GM12878 (cell line): ENCODE data around the gene INTS6L. TPM values are rescaled to one million over a fixed set of nuclear protein-coding genes. Genes with fewer than 3 reads are reported as not detected.

Experiments used
- ATAC-seq: fragments of 200-7000 bp; cut with Tn5 transposase; 3 replicates; pipeline ENCODE4 v1.9.1; 2020; ENCODE audit warnings: mild to moderate bottlenecking, moderate library complexity
- BruUV-seq: library from RNA; stranded (reverse); fragments of 400-500 nt; replicated peaks from 2 replicates; lab custom pipeline; 2021; lab: Mats Ljungman, UMichigan
- CTCF ChIA-PET: fragments of 300-600 bp; sonication (Branson Sonifier 250); formaldehyde crosslinking; extraction: SDS; loops from one replicate; lab custom pipeline; 2021; ENCODE audit warnings: inconsistent platforms; lab: Yijun Ruan, JAX
- POLR2A ChIA-PET: fragments of 350-600 bp; formaldehyde crosslinking; extraction: SDS; loops from one replicate; lab custom pipeline; 2021; ENCODE audit warnings: inconsistent platforms; lab: Charles Lee
- RAD21 ChIA-PET: fragments of 300-600 bp; sonication (Branson Sonifier 250); formaldehyde crosslinking; loops from one replicate; lab custom pipeline; 2023; ENCODE audit warnings: antibody characterized with exemption; ENCODE audit not compliant: unreplicated experiment; lab: Charles Lee
- SMC1A ChIA-PET: fragments of 300-600 bp; sonication (Branson Sonifier 250); formaldehyde crosslinking; loops from one replicate; lab custom pipeline; 2023; ENCODE audit not compliant: unreplicated experiment, uncharacterized antibody; lab: Charles Lee
- DNase-seq: peaks from one replicate; pipeline ENCODE4 v3.0.0-alpha.2; 2011; ENCODE audit warnings: low read depth, low spot score
- FAIRE-seq: peaks from 3 replicates; lab custom pipeline; 2011; peaks lifted over from hg19 to GRCh38; lab: Jason Lieb, UNC
- H2AFZ ChIP-seq: 2 replicates; pipeline ENCODE4 v1.6.0; 2011; ENCODE audit warnings: low read depth, low read length, control low read depth; ENCODE audit not compliant: control insufficient read depth
- H3K27ac ChIP-seq: 2 replicates; pipeline ENCODE4 v1.5.1; 2011; ENCODE audit warnings: control low read depth; ENCODE audit not compliant: control insufficient read depth, insufficient read depth
- H3K27me3 ChIP-seq, 2 experiments: replicated peaks in 1 of 2; 2 replicates each; pipeline versions ENCODE4 v1.6.0 to v1.6.1; 2011; ENCODE audit warnings: low read length in 1 of 2; ENCODE audit not compliant: control insufficient read depth in 2 of 2, insufficient read depth in 2 of 2
- H3K36me3 ChIP-seq, 2 experiments: 2 replicates each; pipeline ENCODE4 v1.5.1; 2011; ENCODE audit warnings: low read length in 1 of 2; ENCODE audit not compliant: control insufficient read depth in 2 of 2, insufficient read depth in 2 of 2
- H3K4me1 ChIP-seq: 2 replicates; pipeline ENCODE4 v1.6.1; 2011; ENCODE audit warnings: mild to moderate bottlenecking, low read length, moderate library complexity, mixed read lengths; ENCODE audit not compliant: control insufficient read depth, insufficient read depth
- H3K4me2 ChIP-seq: 2 replicates; pipeline ENCODE4 v1.6.0; 2011; ENCODE audit warnings: control low read depth; ENCODE audit not compliant: control insufficient read depth, insufficient read depth
- H3K4me3 ChIP-seq: fragments of 200-600 bp; sonication (generic); 2 replicates; pipeline ENCODE4 v1.5.1; 2016
- H3K79me2 ChIP-seq: 2 replicates; pipeline ENCODE4 v1.6.0; 2011; ENCODE audit warnings: low read length; ENCODE audit not compliant: control insufficient read depth, insufficient read depth
- H3K9ac ChIP-seq: 2 replicates; pipeline ENCODE4 v1.8.0; 2011; ENCODE audit warnings: low read length, control low read depth, mixed read lengths; ENCODE audit not compliant: control insufficient read depth, insufficient read depth
- H3K9me3 ChIP-seq: replicated peaks from 3 replicates; pipeline ENCODE4 v1.5.1; 2011; ENCODE audit warnings: mild to moderate bottlenecking, low read length; ENCODE audit not compliant: control insufficient read depth, insufficient read depth
- H4K20me1 ChIP-seq: 2 replicates; pipeline ENCODE4 v1.6.0; 2011; ENCODE audit not compliant: control insufficient read depth, insufficient read depth
- CHD4 ChIP-seq: fragments of 200-600 bp; sonication (generic); IDR thresholded peaks from 2 replicates; pipeline ENCODE4 v1.6.1; 2016; ENCODE audit warnings: mild to moderate bottlenecking
- CREB1 ChIP-seq: IDR thresholded peaks from 2 replicates; pipeline ENCODE4 v1.6.1; 2012; ENCODE audit warnings: low read depth, mild to moderate bottlenecking, inconsistent platforms
- EGR1 ChIP-seq, 2 experiments: IDR thresholded peaks; 1 replicate in 1 of 2; 2 replicates in 1 of 2; pipeline ENCODE4 v1.6.1; 2011 to 2012; ENCODE audit warnings: low read depth in 2 of 2, low read length in 2 of 2, borderline replicate concordance in 1 of 2, mild to moderate bottlenecking in 1 of 2, moderate library complexity in 1 of 2
- JUND ChIP-seq: IDR thresholded peaks from 2 replicates; pipeline ENCODE4 v1.6.1; 2012; ENCODE audit warnings: low read depth, mild to moderate bottlenecking, low read length, improper control_type of control experiment, moderate library complexity
- MXI1 ChIP-seq: fragments of 150-350 bp; IDR thresholded peaks from 2 replicates; pipeline ENCODE4 v1.6.1; 2011; ENCODE audit warnings: low read depth, mild to moderate bottlenecking, inconsistent platforms, low read length, improper control_type of control experiment
- RAD21 ChIP-seq: IDR thresholded peaks from 2 replicates; pipeline ENCODE4 v1.6.1; 2011; ENCODE audit warnings: mild to moderate bottlenecking, low read depth, low read length, moderate library complexity; ENCODE audit not compliant: insufficient read depth
- TCF12 ChIP-seq: IDR thresholded peaks from 2 replicates; pipeline ENCODE4 v1.6.1; 2011; ENCODE audit warnings: low read depth, mild to moderate bottlenecking, low read length
- ZNF24 ChIP-seq: fragments of 450-650 bp; IDR thresholded peaks from 2 replicates; pipeline ENCODE4 v1.6.1; 2017; ENCODE audit warnings: antibody characterized with exemption, mild to moderate bottlenecking
- ZSCAN29 ChIP-seq: fragments of 450-650 bp; IDR thresholded peaks from 2 replicates; pipeline ENCODE4 v1.6.1; 2017; ENCODE audit warnings: mild to moderate bottlenecking, moderate library complexity
- WGBS: methylation state at CpG from one replicate; pipeline ENCODE4 v1.1.6; 2016; ENCODE audit warnings: low lambda C conversion rate; ENCODE audit not compliant: insufficient replicate concordance, insufficient coverage; ENCODE audit errors: missing lambda C conversion rate; 5-methylcytosine and 5-hydroxymethylcytosine counted together
- in situ Hi-C: fragments of 300-500 bp; cut with MboI; formaldehyde crosslinking; loops from 9 replicates; pipeline ENCODE4 v1.14.3; 2018; ENCODE audit warnings: mixed read lengths
- intact Hi-C: fragments of 100-400 bp; cut with micrococcal nuclease; formaldehyde crosslinking; loops from one replicate; pipeline ENCODE4 v1.14.2; 2022; ENCODE audit not compliant: unreplicated experiment
- polyA plus RNA-seq, 11 experiments: library from polyadenylated mRNA; depleted of rRNA in 4 of 11; unstranded in 6 of 11; stranded (reverse) in 5 of 11; fragments of >200 nt; fragmentation: Nextera tagmentation in 4 of 11; fragmentation: Illumina TruSeq in 1 of 11; extraction: Ambion mirVana in 4 of 11; extraction: Trizol in 1 of 11; gene quantifications; 1 replicate in 1 of 11; 2 replicates in 10 of 11; pipeline versions ENCODE4 v1.2.1 to v1.2.3, GENCODE V29; 2011 to 2016; ENCODE audit warnings: inconsistent platforms in 2 of 11, missing spikeins in 2 of 11, low read depth in 1 of 11
- total RNA-seq, 4 experiments: library from RNA; depleted of rRNA in 3 of 4; stranded (reverse); fragments of >200 nt in 3 of 4; fragmentation: Illumina TruSeq in 1 of 4; extraction: Trizol in 1 of 4; gene quantifications; 2 replicates each; pipeline versions ENCODE4 v1.2.1 to v1.2.3, GENCODE V29; 2013 to 2021
- TF ChIP-seq, protein P1 (sequence below): fragments of 450-650 bp; IDR thresholded peaks from 2 replicates; pipeline ENCODE4 v1.6.1; 2018; ENCODE audit warnings: mild to moderate bottlenecking, low read depth, moderate library complexity; ENCODE audit not compliant: partially characterized antibody
- TF ChIP-seq, protein P2 (sequence below): fragments of 450-650 bp; IDR thresholded peaks from 2 replicates; pipeline ENCODE4 v1.6.1; 2017; ENCODE audit warnings: mild to moderate bottlenecking
- TF ChIP-seq, protein P3 (sequence below): fragments of 450-650 bp; conservative IDR thresholded peaks from 2 replicates; pipeline ENCODE4 v1.6.1; 2017; ENCODE audit warnings: mild to moderate bottlenecking, moderate library complexity
- TF ChIP-seq, protein P4 (sequence below): IDR thresholded peaks from 2 replicates; pipeline ENCODE4 v1.6.1; 2012; ENCODE audit warnings: low read depth, low read length, improper control_type of control experiment
- TF ChIP-seq, protein P5 (sequence below): IDR thresholded peaks from 2 replicates; pipeline ENCODE4 v1.6.1; 2011; ENCODE audit warnings: borderline replicate concordance, low read depth, mild to moderate bottlenecking, moderate library complexity, mixed read lengths, low read length; ENCODE audit not compliant: insufficient read depth; ENCODE audit errors: extremely low read length

The INTS6L gene
- total and polyA plus RNA-seq, 10 of the 15 experiments (the other 5 are each of a cell fraction or from before 2014, with no cell fraction given), result 4.9 to 84.9 (median 15.3) TPM

DNA sequence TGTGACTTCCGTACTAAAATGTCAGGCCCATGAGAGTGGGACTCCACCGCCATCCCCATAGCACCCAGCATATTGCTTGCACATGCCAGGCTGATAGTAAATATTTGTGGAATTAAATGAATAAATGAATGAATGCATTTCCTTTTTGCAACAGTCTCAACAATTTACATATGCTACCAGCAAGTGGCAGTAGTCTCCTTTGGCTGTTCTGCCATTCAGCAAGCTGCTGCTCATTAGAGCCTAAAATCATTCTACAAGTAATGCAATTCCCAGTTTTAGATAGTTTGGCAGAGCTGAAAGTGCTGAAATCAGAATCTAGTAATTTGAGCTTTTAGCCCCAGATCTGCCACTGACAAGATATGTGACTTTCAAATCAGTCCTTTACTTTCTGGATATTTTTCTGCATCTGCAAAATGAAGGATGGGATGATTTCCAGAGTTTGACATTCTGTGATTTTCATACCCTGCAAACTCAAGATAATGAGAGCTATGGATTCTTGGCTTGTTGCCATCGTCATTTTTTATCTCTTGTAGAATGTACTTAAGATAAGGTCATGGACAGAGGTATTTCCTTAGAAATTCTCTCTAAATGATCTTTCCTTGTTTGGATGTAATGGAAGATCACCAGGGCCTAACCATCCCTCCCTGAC lies 35.7 kb upstream of the INTS6L start:
- BruUV-seq, result no TSS peak
- ATAC-seq, result peak; percentile 38; the same call in 2 of the 3 replicates
- no peak for TF ChIP-seq EGR1 (IDR thresholded peaks at IDR 0.05; ENCODE audit: borderline replicate concordance in 1 of 2, low read depth in 2 of 2, low read length in 2 of 2)
- TF ChIP-seq CHD4, result no peak
- TF ChIP-seq MXI1, result no peak
- TF ChIP-seq CREB1, result no peak
- TF ChIP-seq ZSCAN29, result no peak
- TF ChIP-seq TCF12, result no peak
- TF ChIP-seq, protein P1, sequence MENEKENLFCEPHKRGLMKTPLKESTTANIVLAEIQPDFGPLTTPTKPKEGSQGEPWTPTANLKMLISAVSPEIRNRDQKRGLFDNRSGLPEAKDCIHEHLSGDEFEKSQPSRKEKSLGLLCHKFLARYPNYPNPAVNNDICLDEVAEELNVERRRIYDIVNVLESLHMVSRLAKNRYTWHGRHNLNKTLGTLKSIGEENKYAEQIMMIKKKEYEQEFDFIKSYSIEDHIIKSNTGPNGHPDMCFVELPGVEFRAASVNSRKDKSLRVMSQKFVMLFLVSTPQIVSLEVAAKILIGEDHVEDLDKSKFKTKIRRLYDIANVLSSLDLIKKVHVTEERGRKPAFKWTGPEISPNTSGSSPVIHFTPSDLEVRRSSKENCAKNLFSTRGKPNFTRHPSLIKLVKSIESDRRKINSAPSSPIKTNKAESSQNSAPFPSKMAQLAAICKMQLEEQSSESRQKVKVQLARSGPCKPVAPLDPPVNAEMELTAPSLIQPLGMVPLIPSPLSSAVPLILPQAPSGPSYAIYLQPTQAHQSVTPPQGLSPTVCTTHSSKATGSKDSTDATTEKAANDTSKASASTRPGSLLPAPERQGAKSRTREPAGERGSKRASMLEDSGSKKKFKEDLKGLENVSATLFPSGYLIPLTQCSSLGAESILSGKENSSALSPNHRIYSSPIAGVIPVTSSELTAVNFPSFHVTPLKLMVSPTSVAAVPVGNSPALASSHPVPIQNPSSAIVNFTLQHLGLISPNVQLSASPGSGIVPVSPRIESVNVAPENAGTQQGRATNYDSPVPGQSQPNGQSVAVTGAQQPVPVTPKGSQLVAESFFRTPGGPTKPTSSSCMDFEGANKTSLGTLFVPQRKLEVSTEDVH, result no peak
- TF ChIP-seq, protein P2, sequence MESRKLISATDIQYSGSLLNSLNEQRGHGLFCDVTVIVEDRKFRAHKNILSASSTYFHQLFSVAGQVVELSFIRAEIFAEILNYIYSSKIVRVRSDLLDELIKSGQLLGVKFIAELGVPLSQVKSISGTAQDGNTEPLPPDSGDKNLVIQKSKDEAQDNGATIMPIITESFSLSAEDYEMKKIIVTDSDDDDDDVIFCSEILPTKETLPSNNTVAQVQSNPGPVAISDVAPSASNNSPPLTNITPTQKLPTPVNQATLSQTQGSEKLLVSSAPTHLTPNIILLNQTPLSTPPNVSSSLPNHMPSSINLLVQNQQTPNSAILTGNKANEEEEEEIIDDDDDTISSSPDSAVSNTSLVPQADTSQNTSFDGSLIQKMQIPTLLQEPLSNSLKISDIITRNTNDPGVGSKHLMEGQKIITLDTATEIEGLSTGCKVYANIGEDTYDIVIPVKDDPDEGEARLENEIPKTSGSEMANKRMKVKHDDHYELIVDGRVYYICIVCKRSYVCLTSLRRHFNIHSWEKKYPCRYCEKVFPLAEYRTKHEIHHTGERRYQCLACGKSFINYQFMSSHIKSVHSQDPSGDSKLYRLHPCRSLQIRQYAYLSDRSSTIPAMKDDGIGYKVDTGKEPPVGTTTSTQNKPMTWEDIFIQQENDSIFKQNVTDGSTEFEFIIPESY, result no peak
- TF ChIP-seq, protein P3, sequence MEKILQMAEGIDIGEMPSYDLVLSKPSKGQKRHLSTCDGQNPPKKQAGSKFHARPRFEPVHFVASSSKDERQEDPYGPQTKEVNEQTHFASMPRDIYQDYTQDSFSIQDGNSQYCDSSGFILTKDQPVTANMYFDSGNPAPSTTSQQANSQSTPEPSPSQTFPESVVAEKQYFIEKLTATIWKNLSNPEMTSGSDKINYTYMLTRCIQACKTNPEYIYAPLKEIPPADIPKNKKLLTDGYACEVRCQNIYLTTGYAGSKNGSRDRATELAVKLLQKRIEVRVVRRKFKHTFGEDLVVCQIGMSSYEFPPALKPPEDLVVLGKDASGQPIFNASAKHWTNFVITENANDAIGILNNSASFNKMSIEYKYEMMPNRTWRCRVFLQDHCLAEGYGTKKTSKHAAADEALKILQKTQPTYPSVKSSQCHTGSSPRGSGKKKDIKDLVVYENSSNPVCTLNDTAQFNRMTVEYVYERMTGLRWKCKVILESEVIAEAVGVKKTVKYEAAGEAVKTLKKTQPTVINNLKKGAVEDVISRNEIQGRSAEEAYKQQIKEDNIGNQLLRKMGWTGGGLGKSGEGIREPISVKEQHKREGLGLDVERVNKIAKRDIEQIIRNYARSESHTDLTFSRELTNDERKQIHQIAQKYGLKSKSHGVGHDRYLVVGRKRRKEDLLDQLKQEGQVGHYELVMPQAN, result no peak
- TF ChIP-seq, protein P4, sequence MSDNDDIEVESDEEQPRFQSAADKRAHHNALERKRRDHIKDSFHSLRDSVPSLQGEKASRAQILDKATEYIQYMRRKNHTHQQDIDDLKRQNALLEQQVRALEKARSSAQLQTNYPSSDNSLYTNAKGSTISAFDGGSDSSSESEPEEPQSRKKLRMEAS, result no peak
- TF ChIP-seq, protein P5, sequence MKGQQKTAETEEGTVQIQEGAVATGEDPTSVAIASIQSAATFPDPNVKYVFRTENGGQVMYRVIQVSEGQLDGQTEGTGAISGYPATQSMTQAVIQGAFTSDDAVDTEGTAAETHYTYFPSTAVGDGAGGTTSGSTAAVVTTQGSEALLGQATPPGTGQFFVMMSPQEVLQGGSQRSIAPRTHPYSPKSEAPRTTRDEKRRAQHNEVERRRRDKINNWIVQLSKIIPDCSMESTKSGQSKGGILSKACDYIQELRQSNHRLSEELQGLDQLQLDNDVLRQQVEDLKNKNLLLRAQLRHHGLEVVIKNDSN, result no peak
- no peak for TF ChIP-seq JUND
- TF ChIP-seq RAD21, result peak; percentile 86
- peak; percentile 98 for TF ChIP-seq ZNF24

More for the DNA sequence above, 35.7 kb upstream of the INTS6L start:
- Histone ChIP-seq H3K4me3 (no peak overlapping the region), H3K9ac (no peak overlapping the region), H3K27me3 (no peaks in the 10 kb centered on the region), H3K4me1 (peaks cover 9% of the 10 kb centered on the region), H3K36me3 (no peaks in the 10 kb centered on the region), H4K20me1 (no peaks in the 10 kb centered on the region), H3K27ac (no peak overlapping the region), H3K79me2 (no peaks in the 10 kb centered on the region), H2AFZ (no peak overlapping the region), H3K9me3 (no peaks in the 10 kb centered on the region), H3K4me2 (no peak overlapping the region)
- SMC1A ChIA-PET, result interaction anchor here (0.8 to 2.2 kb wide), 17 partner anchors 8 to 373 kb away, joined by 3 to 14 read pairs (median 3); no protein-coding TSS in a partner anchor
- RAD21 ChIA-PET, result interaction anchor here (0.6 to 1.3 kb wide), 7 partner anchors 12 to 1209 kb away, joined by 3 to 4 read pairs (median 3); no protein-coding TSS in a partner anchor
- CTCF ChIA-PET, result interaction anchor here (0.8 to 3.6 kb wide), 17 partner anchors 8 to 223 kb away, joined by 3 to 28 read pairs (median 3); no protein-coding TSS in a partner anchor
- POLR2A ChIA-PET, result no interaction called here
- intact Hi-C loops, result loop anchor here (1.0 to 5.0 kb wide), 4 partner anchors 60 to 213 kb away; no protein-coding TSS in a partner anchor
- 0% methylated on average over 3 of the region's 3 CpGs for WGBS
- in situ Hi-C loops, result no loop called here
- FAIRE-seq (no peak), DNase-seq (no peak)
